Smooth muscle cell (in vitro differentiated cells): ENCODE data around the gene BTBD6. TPM values are rescaled to one million over a fixed set of nuclear protein-coding genes. Genes with fewer than 3 reads are reported as not detected.

ENCODE experiments used
- DNase-seq: peaks from one replicate; lab custom pipeline; 2025; ENCODE audit not compliant: unreplicated experiment; lab: John Stamatoyannopoulos, UW
- H2AFZ ChIP-seq: fragments of 200-600 bp; sonication (generic); 2 replicates; pipeline ENCODE4 v1.6.0; 2016; ENCODE audit warnings: antibody characterized with exemption, low read depth, mild to moderate bottlenecking
- H3F3A ChIP-seq: fragments of 200-600 bp; sonication (generic); 2 replicates; pipeline ENCODE4 v1.6.0; 2017; ENCODE audit warnings: antibody characterized with exemption, low read depth
- H3K27ac ChIP-seq: fragments of 200-600 bp; sonication (generic); 2 replicates; pipeline ENCODE4 v1.5.1; 2016; ENCODE audit warnings: low read depth, mild to moderate bottlenecking
- H3K27me3 ChIP-seq: fragments of 200-600 bp; sonication (generic); 2 replicates; pipeline ENCODE4 v1.6.1; 2016; ENCODE audit warnings: low read depth, mild to moderate bottlenecking
- H3K36me3 ChIP-seq: fragments of 200-600 bp; sonication (generic); 2 replicates; pipeline ENCODE4 v1.5.1; 2016; ENCODE audit warnings: low read depth
- H3K4me1 ChIP-seq: fragments of 200-600 bp; sonication (generic); 2 replicates; pipeline ENCODE4 v1.5.1; 2016; ENCODE audit warnings: low read depth
- H3K4me2 ChIP-seq: fragments of 200-600 bp; sonication (generic); 2 replicates; pipeline ENCODE4 v1.6.0; 2016; ENCODE audit warnings: mild to moderate bottlenecking
- H3K4me3 ChIP-seq: fragments of 200-600 bp; sonication (generic); 2 replicates; pipeline ENCODE4 v1.5.1; 2016; ENCODE audit warnings: mild to moderate bottlenecking
- H3K79me2 ChIP-seq: fragments of 200-600 bp; sonication (generic); 2 replicates; pipeline ENCODE4 v1.6.0; 2016; ENCODE audit warnings: low read depth, mild to moderate bottlenecking
- H3K9ac ChIP-seq: fragments of 200-600 bp; sonication (generic); 2 replicates; pipeline ENCODE4 v1.6.0; 2016; ENCODE audit warnings: low read depth
- H3K9me3 ChIP-seq: fragments of 200-600 bp; sonication (generic); replicated peaks from 2 replicates; pipeline ENCODE4 v1.5.1; 2016; ENCODE audit warnings: low read depth
- H4K20me1 ChIP-seq: fragments of 200-600 bp; sonication (generic); 2 replicates; pipeline ENCODE4 v1.6.0; 2016; ENCODE audit warnings: low read depth
- WGBS: methylation state at CpG from one replicate; pipeline ENCODE4 v1.1.7; 2016; ENCODE audit warnings: low lambda C conversion rate; 5-methylcytosine and 5-hydroxymethylcytosine counted together
- polyA plus RNA-seq: library from polyadenylated mRNA; unstranded; fragments of >200 nt; fragmentation: Nextera tagmentation; extraction: Ambion mirVana; gene quantifications from 2 replicates; pipeline ENCODE4 v1.2.1, GENCODE V29; 2016
- total RNA-seq: library from RNA; depleted of rRNA; stranded (reverse); fragments of >200 nt; gene quantifications from 2 replicates; pipeline ENCODE4 v1.2.3, GENCODE V29; 2014
- TF ChIP-seq, protein P1 (sequence below): fragments of 200-600 bp; sonication (generic); IDR thresholded peaks from 2 replicates; pipeline ENCODE4 v1.5.1; 2017; ENCODE audit warnings: borderline replicate concordance, mild to moderate bottlenecking, antibody characterized with exemption; ENCODE audit not compliant: insufficient read depth, poor library complexity, severe bottlenecking

BTBD6 gene
- total and polyA plus RNA-seq, 2 experiments from 2014 or later = 27.0 to 40.3 TPM

DNA sequence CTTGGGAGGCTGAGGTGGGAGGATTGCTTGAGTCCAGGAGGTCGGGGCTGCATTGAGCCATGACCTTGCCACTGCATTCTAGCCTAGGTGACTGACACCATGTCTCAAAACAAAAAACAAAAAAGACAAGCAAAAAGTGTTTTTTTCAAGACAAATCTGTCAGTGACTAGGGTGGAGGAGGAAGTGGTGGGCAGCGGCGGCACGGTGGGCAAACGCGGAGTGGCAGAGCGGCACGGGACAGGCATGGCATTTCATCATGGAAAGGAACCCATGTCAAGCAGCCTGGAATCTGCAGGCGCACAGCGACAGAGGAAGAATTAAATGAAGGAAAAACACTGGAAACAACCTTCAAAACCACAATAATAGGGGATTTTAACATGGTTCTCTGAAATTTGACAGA lies 4.0 kb upstream of the BTBD6 start:
- peaks cover 32% of the 10 kb centered on the region for H3K79me2 ChIP-seq

DNA sequence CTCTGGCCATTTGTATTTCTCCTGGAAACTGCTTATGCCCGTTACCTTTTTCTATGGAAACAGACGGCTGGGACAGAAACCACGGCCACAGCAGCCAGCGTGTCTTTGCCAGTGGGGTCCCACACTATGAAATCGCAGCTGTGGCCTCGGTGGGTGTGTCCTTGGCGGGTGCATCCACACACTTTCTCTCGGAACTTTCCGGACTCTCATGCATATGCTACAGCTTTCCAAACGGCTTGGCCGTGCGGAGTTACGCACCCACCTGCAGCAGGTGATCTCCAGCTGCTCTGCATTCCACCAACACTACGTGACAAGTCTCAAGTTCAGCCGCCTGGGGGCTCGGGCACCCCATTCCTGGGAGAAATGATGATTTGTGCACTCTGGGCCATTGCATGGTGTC lies 1.3 kb upstream of the BTBD6 start:
- no peak for DNase-seq
- Histone ChIP-seq H3K36me3 (no peaks in the 10 kb centered on the region), H3K4me3 (no peak overlapping the region), H4K20me1 (peaks cover 57% of the 10 kb centered on the region), H3K27ac (no peak overlapping the region), H3K9ac (no peak overlapping the region), H2AFZ (no peak overlapping the region), H3K27me3 (no peaks in the 10 kb centered on the region), H3F3A (no peaks in the 10 kb centered on the region), H3K79me2 (peaks cover 31% of the 10 kb centered on the region), H3K4me1 (peaks cover 9% of the 10 kb centered on the region), H3K4me2 (no peak overlapping the region), H3K9me3 (no peaks in the 10 kb centered on the region)
- TF ChIP-seq, protein P1, sequence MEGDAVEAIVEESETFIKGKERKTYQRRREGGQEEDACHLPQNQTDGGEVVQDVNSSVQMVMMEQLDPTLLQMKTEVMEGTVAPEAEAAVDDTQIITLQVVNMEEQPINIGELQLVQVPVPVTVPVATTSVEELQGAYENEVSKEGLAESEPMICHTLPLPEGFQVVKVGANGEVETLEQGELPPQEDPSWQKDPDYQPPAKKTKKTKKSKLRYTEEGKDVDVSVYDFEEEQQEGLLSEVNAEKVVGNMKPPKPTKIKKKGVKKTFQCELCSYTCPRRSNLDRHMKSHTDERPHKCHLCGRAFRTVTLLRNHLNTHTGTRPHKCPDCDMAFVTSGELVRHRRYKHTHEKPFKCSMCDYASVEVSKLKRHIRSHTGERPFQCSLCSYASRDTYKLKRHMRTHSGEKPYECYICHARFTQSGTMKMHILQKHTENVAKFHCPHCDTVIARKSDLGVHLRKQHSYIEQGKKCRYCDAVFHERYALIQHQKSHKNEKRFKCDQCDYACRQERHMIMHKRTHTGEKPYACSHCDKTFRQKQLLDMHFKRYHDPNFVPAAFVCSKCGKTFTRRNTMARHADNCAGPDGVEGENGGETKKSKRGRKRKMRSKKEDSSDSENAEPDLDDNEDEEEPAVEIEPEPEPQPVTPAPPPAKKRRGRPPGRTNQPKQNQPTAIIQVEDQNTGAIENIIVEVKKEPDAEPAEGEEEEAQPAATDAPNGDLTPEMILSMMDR = no peak
- 97% methylated on average over 16 of the region's 16 CpGs for WGBS

More for the DNA sequence above, 4.0 kb upstream of the BTBD6 start:
- H3K4me1 ChIP-seq = peaks cover 9% of the 10 kb centered on the region
- H4K20me1 ChIP-seq = peaks cover 38% of the 10 kb centered on the region
- no peak overlapping the region for H3K27ac ChIP-seq
- H2AFZ ChIP-seq = no peak overlapping the region
- no peak overlapping the region for H3K4me3 ChIP-seq
- H3K4me2 ChIP-seq = no peak overlapping the region
- H3F3A ChIP-seq = no peaks in the 10 kb centered on the region
- H3K9ac ChIP-seq = no peak overlapping the region
- no peaks in the 10 kb centered on the region for H3K27me3 ChIP-seq
- 94% methylated on average over 10 of the region's 10 CpGs for WGBS
- DNase-seq = no peak
- no peaks in the 10 kb centered on the region for H3K9me3 ChIP-seq
- H3K36me3 ChIP-seq = no peaks in the 10 kb centered on the region
- TF ChIP-seq, protein P1 = no peak

DNA sequence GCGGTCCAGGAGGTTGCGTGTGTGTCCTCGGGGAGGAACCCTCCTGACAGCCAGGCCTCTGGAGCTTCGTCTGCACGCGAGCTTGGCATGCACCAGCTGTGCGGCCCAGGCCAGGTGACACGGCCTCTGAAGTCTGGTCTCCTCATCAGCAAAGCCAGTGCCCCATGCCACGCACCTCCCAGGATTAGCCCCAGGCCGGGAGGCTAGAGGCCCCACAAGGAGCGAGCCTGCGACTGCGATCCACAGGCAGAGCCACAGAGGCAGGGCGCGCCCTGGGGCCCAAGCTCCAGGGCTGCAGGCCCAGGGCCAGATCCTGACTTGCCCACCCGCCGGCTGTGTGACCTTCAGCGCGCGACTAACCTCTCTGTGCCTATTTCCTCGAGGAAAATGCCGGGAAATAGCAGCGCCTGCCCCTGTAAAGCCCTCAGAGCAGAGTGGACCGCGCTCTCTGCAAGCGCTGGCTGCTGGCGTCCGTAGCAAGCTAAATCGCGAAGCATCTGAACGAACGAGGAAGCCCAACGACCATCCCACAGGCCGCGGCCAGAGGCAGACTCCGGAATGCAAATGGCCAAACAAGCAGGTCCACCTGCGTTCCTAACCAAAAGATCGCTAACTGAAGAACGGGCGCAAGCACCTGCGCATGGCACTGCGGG lies 492 bp upstream of the BTBD6 start:
- Histone ChIP-seq H3K9ac (peak overlapping the region; percentile 35), H4K20me1 (peaks cover 62% of the 10 kb centered on the region), H3K4me3 (peak overlapping the region; percentile 74), H3K27me3 (no peaks in the 10 kb centered on the region), H3K27ac (peak overlapping the region; percentile 40), H3K36me3 (no peaks in the 10 kb centered on the region), H2AFZ (no peak overlapping the region), H3K4me2 (peak overlapping the region; percentile 95), H3F3A (no peaks in the 10 kb centered on the region), H3K79me2 (peaks cover 27% of the 10 kb centered on the region), H3K4me1 (peaks cover 9% of the 10 kb centered on the region), H3K9me3 (no peaks in the 10 kb centered on the region)
- 48% methylated on average over 41 of the region's 42 CpGs for WGBS
- TF ChIP-seq, protein P1 = no peak
- no peak for DNase-seq
